GM19324 (cell line): ENCODE measurements around the gene INSYN2A.

ENCODE experiments used
- ATAC-seq: cut with Tn5 transposase; IDR thresholded peaks from one replicate; pipeline ENCODE4 v1.9.1; 2021; ENCODE audit warnings: mild to moderate bottlenecking, moderate library complexity; ENCODE audit not compliant: unreplicated experiment, low FRiP score

The INSYN2A gene

GRCh38 chr10:127195571-127196281, 665 bp downstream of the INSYN2A start:
- ATAC-seq, result no peak

- ATAC-seq, result no peak
These were observed 1.3 kb downstream of the INSYN2A start for GRCh38 chr10:127195041-127195506.

- ATAC-seq, result no peak
These were observed 1.8 kb downstream of the INSYN2A start for GRCh38 chr10:127194599-127194998.

GRCh38 chr10:127194111-127194510, 2.3 kb downstream of the INSYN2A start:
- ATAC-seq, result no peak

DNA sequence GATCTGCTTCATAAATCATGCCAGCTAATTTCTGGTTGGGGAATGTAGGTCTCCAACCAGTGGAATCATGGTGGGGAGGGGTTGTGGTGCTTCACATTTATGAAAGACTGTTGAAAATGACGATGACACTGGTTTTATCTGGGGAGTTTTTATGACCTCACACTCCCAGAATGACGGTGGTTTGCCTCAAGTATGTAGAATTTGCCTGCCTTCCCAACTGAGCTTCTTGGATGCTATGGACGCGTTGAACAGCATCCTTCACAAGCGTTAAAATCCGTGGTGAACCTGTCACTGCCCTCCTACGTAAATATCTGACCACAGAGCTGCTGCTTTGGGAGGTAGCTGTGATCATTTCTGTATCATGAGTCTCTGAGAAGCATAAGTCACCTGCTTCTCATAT, 3.3 kb downstream of the INSYN2A start:
- ATAC-seq, result no peak

- ATAC-seq, result no peak
These were observed 6.0 kb downstream of the INSYN2A start for GRCh38 chr10:127190427-127190826.

DNA sequence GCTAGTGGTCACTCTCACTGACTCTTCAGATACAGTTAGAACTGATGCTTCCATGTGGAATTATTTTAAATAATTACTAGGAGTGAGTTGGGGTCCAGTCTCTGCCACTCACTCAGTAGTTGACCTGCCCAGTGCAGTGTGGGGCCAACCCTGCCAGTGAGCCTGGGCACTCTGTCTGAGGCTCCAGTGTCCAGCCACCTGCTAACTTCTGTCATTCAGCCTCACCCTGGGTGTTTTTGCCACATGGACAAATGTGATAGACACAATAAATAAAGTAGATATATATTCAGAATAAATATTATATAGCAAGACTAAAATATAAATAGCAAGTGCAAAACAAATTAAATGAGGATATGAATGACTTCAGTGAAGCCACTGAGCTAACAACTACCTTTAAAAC, 7.2 kb downstream of the INSYN2A start:
- ATAC-seq, result no peak

GRCh38 chr10:127186813-127187212, 9.6 kb downstream of the INSYN2A start:
- ATAC-seq, result no peak

- ATAC-seq, result no peak
These were observed 11.8 kb downstream of the INSYN2A start for GRCh38 chr10:127184582-127184981.

DNA sequence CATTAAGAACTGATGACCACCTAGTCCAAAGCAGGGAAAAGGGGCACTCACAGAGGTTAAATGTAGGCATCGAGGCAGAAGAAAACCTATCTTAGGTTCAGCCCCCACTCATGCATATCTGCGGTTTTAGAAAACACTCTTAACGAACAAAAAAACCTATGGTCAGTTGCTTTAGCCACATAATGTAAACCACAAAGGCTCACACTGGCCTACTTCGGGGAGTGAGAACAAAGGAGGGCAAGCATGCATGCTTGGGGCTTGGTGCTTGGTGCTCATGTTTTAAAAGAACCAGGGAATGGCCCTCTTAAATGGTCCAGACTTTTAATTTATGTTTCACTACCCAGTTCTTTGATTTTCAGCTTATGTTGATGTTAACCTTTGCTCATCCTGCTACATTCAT, 14.2 kb downstream of the INSYN2A start:
- no peak for ATAC-seq

DNA sequence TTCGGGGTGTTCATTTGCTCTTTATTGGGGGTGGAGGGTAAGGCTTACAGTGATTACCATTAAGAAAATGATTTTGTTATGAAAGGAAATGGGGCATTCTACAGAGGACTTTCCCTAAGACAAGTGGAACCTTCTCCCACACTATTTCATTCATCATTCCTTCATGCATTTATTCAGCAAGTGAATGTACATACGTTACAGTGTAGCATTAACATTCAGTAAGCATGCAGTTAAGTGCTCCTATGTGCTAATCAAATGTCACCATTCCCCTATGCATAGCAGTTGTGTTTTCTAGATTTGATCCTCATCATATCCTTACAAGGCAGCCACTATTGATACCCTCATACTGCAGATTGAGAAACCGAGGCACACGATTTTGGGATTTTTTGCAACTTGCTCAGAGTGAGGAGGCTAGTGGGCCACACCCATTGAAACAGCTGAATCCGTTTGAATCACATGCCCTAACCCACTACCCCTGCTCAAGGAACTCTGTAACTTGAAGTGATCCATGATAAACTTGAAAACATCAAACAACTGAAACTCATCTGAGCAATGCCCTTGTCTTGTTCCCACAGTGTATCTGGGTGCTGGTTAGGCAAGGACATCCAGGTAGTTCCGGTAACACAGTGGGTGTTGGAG, 16.7 kb downstream of the INSYN2A start:
- no peak for ATAC-seq

DNA sequence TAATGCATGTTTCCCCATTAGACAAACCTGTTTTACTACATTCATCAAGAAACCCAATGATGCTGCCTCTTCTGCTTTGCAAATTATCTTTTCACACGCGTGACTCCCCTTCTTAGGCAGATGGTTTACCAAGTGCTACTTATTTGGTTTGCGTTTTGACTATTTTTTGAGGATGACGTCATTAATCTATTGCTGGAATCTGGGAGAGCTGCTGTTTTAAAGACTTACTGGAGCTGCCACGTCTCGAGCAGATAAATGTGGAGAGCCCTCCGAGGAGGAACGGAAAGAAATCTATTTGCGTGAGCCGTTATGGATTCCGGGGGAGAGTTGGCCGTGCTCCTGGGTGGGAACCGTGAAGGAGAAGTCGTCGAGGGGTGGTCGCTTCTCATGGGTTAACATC, 19.7 kb downstream of the INSYN2A start:
- ATAC-seq, result no peak

DNA sequence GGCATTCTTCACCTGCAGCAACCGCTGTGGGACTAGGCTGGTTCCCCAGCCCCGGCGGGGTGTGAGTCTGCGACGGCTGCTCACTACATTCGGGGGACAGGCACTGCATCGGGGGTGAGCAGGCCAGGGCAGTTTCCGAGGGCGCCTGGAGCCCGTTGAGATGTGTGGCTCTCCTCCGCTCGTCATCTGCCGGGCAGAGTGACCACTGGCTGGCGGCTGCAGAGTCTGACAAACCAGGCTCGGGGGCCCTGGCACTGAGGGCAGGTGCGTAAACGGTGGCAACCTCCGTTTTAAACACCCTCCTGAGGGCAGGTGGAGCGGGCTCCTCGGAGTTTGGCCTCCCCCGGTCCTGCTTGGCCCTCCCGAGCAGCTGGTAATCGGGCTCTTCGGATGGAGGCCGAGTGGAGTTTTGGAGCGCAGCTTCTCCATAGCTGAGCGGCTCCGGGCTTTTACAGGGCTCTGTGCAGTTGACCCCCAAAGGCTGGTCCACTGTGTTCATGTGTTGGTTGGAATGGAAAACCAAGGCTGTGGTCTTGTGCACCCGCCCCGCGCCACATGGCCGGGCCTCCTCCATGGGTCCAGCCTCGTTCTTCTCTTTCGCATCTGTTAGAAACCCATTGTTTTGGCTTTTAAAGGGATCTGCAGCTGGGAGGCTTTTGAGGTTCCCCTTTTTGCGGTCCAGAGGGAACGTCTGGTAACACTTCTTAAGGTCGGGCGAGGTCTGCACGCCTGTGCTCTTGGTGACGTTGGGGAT, 20.9 kb downstream of the INSYN2A start:
- ATAC-seq, result no peak

DNA sequence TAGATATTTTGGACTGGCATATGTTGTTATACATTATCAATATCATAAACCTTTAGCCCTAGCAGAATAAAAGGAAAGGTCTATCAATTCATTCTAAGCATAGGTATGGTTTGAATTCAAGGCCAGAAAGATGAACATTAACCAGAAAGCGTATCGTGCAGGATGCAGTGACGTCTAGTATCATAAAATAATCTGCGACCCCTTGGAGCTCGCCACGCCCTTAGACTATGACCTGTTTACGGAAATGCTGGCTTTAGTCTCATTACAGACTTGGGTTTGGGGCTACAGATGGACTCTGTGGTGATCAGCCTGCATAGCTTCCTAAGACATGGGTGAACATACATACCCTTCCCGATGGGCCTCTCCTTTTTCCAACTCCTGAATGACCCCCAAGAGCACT, 21.5 kb downstream of the INSYN2A start:
- ATAC-seq, result no peak

- ATAC-seq, result no peak
These were observed 28.1 kb downstream of the INSYN2A start for GRCh38 chr10:127168261-127168660.

GRCh38 chr10:127162841-127163240, 33.5 kb downstream of the INSYN2A start:
- ATAC-seq, result no peak

- no peak for ATAC-seq
These were observed 34.9 kb downstream of the INSYN2A start for GRCh38 chr10:127161482-127161881.

DNA sequence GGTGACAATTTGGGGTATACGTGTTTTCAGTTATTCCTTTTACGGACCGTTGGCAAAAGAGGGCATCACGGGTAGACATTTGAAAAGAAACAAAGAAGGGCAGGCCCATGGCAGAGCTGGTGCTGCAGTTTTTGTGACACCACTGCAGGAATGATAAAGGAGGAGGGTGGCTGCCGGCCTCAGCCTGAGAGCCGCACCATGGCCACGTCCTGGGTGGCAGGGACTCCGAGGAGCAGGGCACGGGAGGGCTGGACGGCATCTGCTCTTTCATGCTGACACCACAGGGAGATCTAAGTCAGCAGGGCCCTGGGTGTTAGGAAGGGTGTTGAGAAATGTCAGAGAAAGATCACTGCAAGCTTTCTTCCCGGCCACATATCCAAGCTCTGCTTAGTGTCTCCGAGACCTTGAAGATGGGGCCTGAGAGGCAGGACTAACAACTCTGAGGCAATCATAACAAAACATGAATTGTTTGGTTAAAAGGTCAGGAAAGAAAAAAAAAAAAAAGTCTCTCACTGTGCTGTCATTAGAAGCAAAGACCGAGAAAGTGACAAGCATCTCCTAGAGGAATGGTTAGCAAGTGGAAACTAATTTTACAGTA, 36.6 kb downstream of the INSYN2A start:
- ATAC-seq, result no peak

DNA sequence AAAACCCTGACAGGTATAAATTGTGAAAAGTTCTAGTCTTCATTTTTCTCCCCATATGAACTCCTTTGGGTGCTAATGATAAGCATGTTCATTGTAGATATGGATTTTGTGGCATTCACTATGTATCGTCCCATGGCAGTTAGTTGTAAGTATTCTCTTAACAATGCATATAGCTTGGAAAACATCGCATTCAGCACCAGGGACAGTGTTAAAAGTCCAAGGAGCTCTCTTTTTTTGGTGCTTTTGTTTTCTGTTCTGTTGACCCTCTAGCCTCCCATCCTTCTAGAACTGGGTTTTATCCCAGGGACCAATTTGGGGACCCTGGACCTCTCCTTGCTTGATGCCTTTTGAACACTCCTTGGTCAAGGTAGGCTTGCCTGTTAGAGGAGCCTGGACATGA, 37.7 kb downstream of the INSYN2A start:
- ATAC-seq, result no peak

DNA sequence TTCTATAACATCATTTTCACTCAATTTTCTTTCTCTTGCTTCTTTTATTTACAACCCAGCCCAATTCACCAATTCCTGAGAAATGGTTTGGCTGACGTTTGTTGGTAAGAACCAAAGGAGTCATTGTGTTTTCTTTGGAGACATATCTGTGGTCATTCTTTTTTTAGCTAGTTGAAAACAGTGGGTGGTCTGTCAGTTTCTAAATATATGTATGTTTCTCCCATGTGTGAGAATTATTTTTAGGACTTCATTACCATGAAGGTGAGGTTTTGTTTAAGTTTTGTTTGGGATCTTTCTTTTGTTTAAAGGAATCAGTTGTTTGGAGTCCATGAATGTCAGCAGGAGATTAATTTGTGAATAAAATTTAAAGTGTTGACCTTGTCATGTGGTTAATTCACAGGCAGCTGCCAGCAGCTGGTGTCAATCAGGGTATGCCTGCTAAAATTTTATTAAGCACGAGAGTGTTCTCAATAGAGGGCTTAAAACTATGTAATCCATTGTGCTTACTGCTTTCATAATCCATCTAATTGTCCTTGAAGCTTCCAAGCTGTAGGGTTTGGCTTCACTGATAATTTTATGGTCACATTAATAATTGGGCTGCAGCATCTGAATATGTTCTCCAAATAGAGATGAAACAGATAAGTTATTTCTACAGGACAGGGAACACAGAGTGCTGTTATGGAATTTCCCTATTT, 38.7 kb downstream of the INSYN2A start:
- ATAC-seq, result no peak

DNA sequence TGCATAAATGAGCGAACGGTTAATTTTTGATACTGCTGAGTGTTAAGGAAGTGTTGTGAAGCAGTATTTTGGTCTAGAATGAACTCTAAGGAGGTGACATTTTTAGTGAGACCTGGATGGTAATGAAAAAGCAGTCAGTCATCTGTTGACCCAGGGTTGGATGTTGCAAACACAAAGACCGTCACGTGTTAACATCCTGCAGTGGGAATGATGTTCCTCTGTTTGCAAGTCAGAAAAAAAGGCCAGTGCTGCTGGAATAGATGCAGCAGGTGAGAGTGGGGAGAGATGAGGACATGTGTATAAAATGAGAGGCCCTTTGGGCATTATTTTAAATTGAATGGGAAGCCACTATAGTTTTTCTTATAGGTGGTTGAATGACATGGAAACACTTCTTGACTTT, 39.3 kb downstream of the INSYN2A start:
- ATAC-seq, result no peak
